Measurements from ENCODE around the gene LRRC49.
"Not testable (repeated sequence)": the region's sequence is repeated elsewhere in the genome, so short reads cannot be mapped to it uniquely, and the experiment has no call there.

Gene LRRC49

GRCh38 chr15:70998319-70998718 is 105.7 kb downstream of the LRRC49 start:
- DNase-seq: no peak

GRCh38 chr15:71002316-71002715 is 109.7 kb downstream of the LRRC49 start:
- DNase-seq: no peak

GRCh38 chr15:71003319-71003718 is 110.7 kb downstream of the LRRC49 start:
- DNase-seq: no peak

- DNase-seq: not testable (repeated sequence)
These were observed 111.9 kb downstream of the LRRC49 start for GRCh38 chr15:71004506-71004905.

- DNase-seq: no peak
These were observed 113.3 kb downstream of the LRRC49 start for GRCh38 chr15:71005895-71006294.

GRCh38 chr15:71008250-71008870 is 115.7 kb downstream of the LRRC49 start:
- no peak for DNase-seq

GRCh38 chr15:71010472-71010871 is 117.8 kb downstream of the LRRC49 start:
- no peak for DNase-seq

GRCh38 chr15:71010997-71011396 is 118.4 kb downstream of the LRRC49 start:
- no peak for DNase-seq

- peak; percentile 24 for DNase-seq
These were observed 119.0 kb downstream of the LRRC49 start for GRCh38 chr15:71011503-71012155.

GRCh38 chr15:71013446-71013845 is 120.8 kb downstream of the LRRC49 start:
- no peak for DNase-seq

- no peak for DNase-seq
These were observed 122.7 kb downstream of the LRRC49 start for GRCh38 chr15:71015342-71015741.

GRCh38 chr15:71031232-71031631 is 138.6 kb downstream of the LRRC49 start:
- not testable (repeated sequence) for DNase-seq

GRCh38 chr15:71035478-71035877 is 142.9 kb downstream of the LRRC49 start:
- not testable (repeated sequence) for DNase-seq

GRCh38 chr15:71042356-71042922 is 149.8 kb downstream of the LRRC49 start:
- no peak for DNase-seq

- DNase-seq: no peak
These were observed 150.7 kb downstream of the LRRC49 start for GRCh38 chr15:71043373-71043772.

- no peak for DNase-seq
These were observed 151.4 kb downstream of the LRRC49 start for GRCh38 chr15:71044006-71044405.

GRCh38 chr15:71046146-71046545 is 153.5 kb downstream of the LRRC49 start:
- DNase-seq: not testable (repeated sequence)

GRCh38 chr15:71048913-71049675 is 156.5 kb downstream of the LRRC49 start:
- DNase-seq: no peak

GRCh38 chr15:71049706-71050422 is 157.2 kb downstream of the LRRC49 start:
- no peak for DNase-seq

- no peak for DNase-seq
These were observed 157.8 kb downstream of the LRRC49 start for GRCh38 chr15:71050461-71050860.

- DNase-seq: no peak
These were observed 158.9 kb downstream of the LRRC49 start for GRCh38 chr15:71051539-71051938.

- DNase-seq: no peak
These were observed 159.7 kb downstream of the LRRC49 start for GRCh38 chr15:71052356-71052755.

Data from OCI-M1 (cell line).